ENCODE data around the gene ACACB. TPM values are rescaled to one million over a fixed set of nuclear protein-coding genes. Genes with fewer than 3 reads are reported as not detected.

ACACB gene
- total and polyA plus RNA-seq, 4 experiments from 2014 or later = 0.83 to 47.1 (median 24.4) TPM

- CTCF ChIA-PET (ENCODE audit: partially characterized antibody) = interaction anchor here (0.9 kb wide), 1 partner anchor 39 kb away, joined by 3 read pairs; no protein-coding TSS in a partner anchor
- Histone ChIP-seq H3K9me3 (ENCODE audit: control insufficient read depth in 1 of 2, low read length in 2 of 2) (no peaks in the 10 kb centered on the region), H3K4me1 (ENCODE audit: insufficient read depth, low read length) (peaks cover 15% of the 10 kb centered on the region), H3K27me3 (ENCODE audit: insufficient read depth, low read length) (no peaks in the 10 kb centered on the region), H3K27ac (ENCODE audit: low read depth, low read length) (no peak overlapping the region), H3K36me3 (ENCODE audit: insufficient read depth, low read length) (no peaks in the 10 kb centered on the region), H3K4me3 (ENCODE audit: low read length in 2 of 2) (no peak overlapping the region)
- POLR2A ChIA-PET (ENCODE audit: partially characterized antibody) = no interaction called here
- Mint-ChIP-seq H3K27me3 (peaks cover 0 to 1% of the 10 kb centered on the region in 2 donors), H3K4me1 (peaks cover 10 to 20% (median 15%) of the 10 kb centered on the region in 4 donors), H3K4me3 (peak overlapping the region in 1 of 8 donors; percentile 35), H3K27ac (no peak overlapping the region), H3K9me3 (no peaks in the 10 kb centered on the region), H3K36me3 (no peaks in the 10 kb centered on the region)
- intact Hi-C loops (cut with micrococcal nuclease) = loop anchor here (10.0 kb wide), 1 partner anchor 587 kb away; the partner anchor contains the start of genes ISCU and SART3
- DNase-seq = no peak
Observed at GRCh38 chr12:109151457-109151856, 35.1 kb downstream of the ACACB start.

GRCh38 chr12:109153821-109154441, 37.5 kb downstream of the ACACB start:
- Mint-ChIP-seq H3K27ac (peak overlapping the region in 6 of 7 donors; percentile 70 to 93 (median 76)), H3K36me3 (no peaks in the 10 kb centered on the region), H3K27me3 (peaks cover 0 to 1% of the 10 kb centered on the region in 2 donors), H3K9me3 (no peaks in the 10 kb centered on the region), H3K4me1 (peaks cover 10 to 24% (median 16%) of the 10 kb centered on the region in 4 donors), H3K4me3 (peak overlapping the region; percentile 80 to 96 (median 94))
- Histone ChIP-seq H3K9me3 (ENCODE audit: control insufficient read depth in 1 of 2, low read length in 2 of 2) (no peaks in the 10 kb centered on the region), H3K27ac (ENCODE audit: low read depth, low read length) (peak overlapping the region; percentile 42), H3K36me3 (ENCODE audit: insufficient read depth, low read length) (no peaks in the 10 kb centered on the region), H3K4me3 (ENCODE audit: low read length in 2 of 2) (peak overlapping the region in 1 of 2 donors; percentile 23), H3K4me1 (ENCODE audit: insufficient read depth, low read length) (peaks cover 15% of the 10 kb centered on the region), H3K27me3 (ENCODE audit: insufficient read depth, low read length) (no peaks in the 10 kb centered on the region)
- ChIA-PET CTCF (ENCODE audit: partially characterized antibody) (interaction anchor here (0.6 kb wide), 1 partner anchor 41 kb away, joined by 3 read pairs; no protein-coding TSS in a partner anchor), POLR2A (ENCODE audit: partially characterized antibody) (interaction anchor here (0.6 to 1.8 kb wide), 2 partner anchors 55 to 102 kb away, joined by 6 read pairs; partner anchors contain the start of gene USP30)
- intact Hi-C loops (cut with micrococcal nuclease) = loop anchor here (1.0 to 10.0 kb wide), 4 partner anchors 43 to 589 kb away; partner anchors contain the start of genes ALKBH2, ISCU, SART3 and USP30
- DNase-seq = no peak

- DNase-seq = peak; percentile 74 to 83 (median 77)
- H3K4me3 ChIP-seq (ENCODE audit: low read length in 2 of 2) = peak overlapping the region; percentile 68 to 75
- H3K9me3 ChIP-seq (ENCODE audit: control insufficient read depth in 1 of 2, low read length in 2 of 2) = no peaks in the 10 kb centered on the region
- peak overlapping the region; percentile 85 to 96 (median 94) for H3K4me3 Mint-ChIP-seq
- intact Hi-C loops (cut with micrococcal nuclease) = loop anchor here (1.0 to 10.0 kb wide), 4 partner anchors 44 to 590 kb away; partner anchors contain the start of genes ALKBH2, ISCU, SART3 and USP30
- no peaks in the 10 kb centered on the region for H3K9me3 Mint-ChIP-seq
- no peaks in the 10 kb centered on the region for H3K36me3 ChIP-seq (ENCODE audit: insufficient read depth, low read length)
- POLR2A ChIA-PET (ENCODE audit: partially characterized antibody) = interaction anchor here (0.6 to 1.8 kb wide), 5 partner anchors 43 to 592 kb away, joined by 3 to 6 read pairs (median 4); partner anchors contain the start of genes ISCU, SSH1 and USP30
- H3K27ac Mint-ChIP-seq = peak overlapping the region; percentile 70 to 96 (median 87)
- H3K27me3 Mint-ChIP-seq = no peaks in the 10 kb centered on the region
- H3K4me1 ChIP-seq (ENCODE audit: insufficient read depth, low read length) = peaks cover 15% of the 10 kb centered on the region
- peaks cover 10 to 24% (median 16%) of the 10 kb centered on the region in 4 donors for H3K4me1 Mint-ChIP-seq
- peak overlapping the region; percentile 42 for H3K27ac ChIP-seq (ENCODE audit: low read depth, low read length)
- H3K27me3 ChIP-seq (ENCODE audit: insufficient read depth, low read length) = no peaks in the 10 kb centered on the region
- no peaks in the 10 kb centered on the region for H3K36me3 Mint-ChIP-seq
- CTCF ChIA-PET (ENCODE audit: partially characterized antibody) = interaction anchor here (0.6 to 0.9 kb wide), 2 partner anchors 42 to 43 kb away, joined by 3 read pairs; no protein-coding TSS in a partner anchor
Observed at GRCh38 chr12:109154451-109155438, 38.4 kb downstream of the ACACB start.

- ChIA-PET POLR2A (ENCODE audit: partially characterized antibody) (no interaction called here), CTCF (ENCODE audit: partially characterized antibody) (interaction anchor here (0.8 kb wide), 1 partner anchor 9 kb away, joined by 3 read pairs; no protein-coding TSS in a partner anchor)
- Mint-ChIP-seq H3K27ac (peak overlapping the region in 2 of 7 donors; percentile 23 to 70), H3K9me3 (no peaks in the 10 kb centered on the region), H3K36me3 (no peaks in the 10 kb centered on the region), H3K27me3 (no peaks in the 10 kb centered on the region), H3K4me1 (peaks cover 10 to 24% (median 16%) of the 10 kb centered on the region in 4 donors), H3K4me3 (peak overlapping the region in 4 of 8 donors; percentile 26 to 96 (median 94))
- no peak overlapping the region for H3K27ac ChIP-seq (ENCODE audit: low read depth, low read length)
- H3K36me3 ChIP-seq (ENCODE audit: insufficient read depth, low read length) = no peaks in the 10 kb centered on the region
- intact Hi-C loops (cut with micrococcal nuclease) = loop anchor here (10.0 kb wide), 1 partner anchor 591 kb away; the partner anchor contains the start of genes ISCU and SART3
- no peak for DNase-seq
- H3K27me3 ChIP-seq (ENCODE audit: insufficient read depth, low read length) = no peaks in the 10 kb centered on the region
- H3K4me1 ChIP-seq (ENCODE audit: insufficient read depth, low read length) = peaks cover 15% of the 10 kb centered on the region
- H3K4me3 ChIP-seq (ENCODE audit: low read length in 2 of 2) = no peak overlapping the region
- no peaks in the 10 kb centered on the region for H3K9me3 ChIP-seq (ENCODE audit: control insufficient read depth in 1 of 2, low read length in 2 of 2)
Observed at GRCh38 chr12:109156036-109156435, 39.6 kb downstream of the ACACB start.

- peak overlapping the region in 1 of 8 donors; percentile 20 for H3K4me3 Mint-ChIP-seq
- no peaks in the 10 kb centered on the region for H3K36me3 Mint-ChIP-seq
Observed at GRCh38 chr12:109156586-109156985, 40.2 kb downstream of the ACACB start.

GRCh38 chr12:109157986-109158385, 41.6 kb downstream of the ACACB start:
- intact Hi-C loops (cut with micrococcal nuclease) = loop anchor here (10.0 kb wide), 1 partner anchor 593 kb away; the partner anchor contains the start of genes ISCU and SART3
- H3K4me1 ChIP-seq (ENCODE audit: insufficient read depth, low read length) = peaks cover 15% of the 10 kb centered on the region
- CTCF ChIA-PET (ENCODE audit: partially characterized antibody) = no interaction called here
- no peak for DNase-seq
- H3K27ac ChIP-seq (ENCODE audit: low read depth, low read length) = no peak overlapping the region
- Mint-ChIP-seq H3K27ac (no peak overlapping the region), H3K9me3 (no peaks in the 10 kb centered on the region), H3K27me3 (no peaks in the 10 kb centered on the region), H3K4me3 (no peak overlapping the region), H3K36me3 (peaks cover 0 to 2% of the 10 kb centered on the region in 2 donors), H3K4me1 (peaks cover 11 to 24% (median 16%) of the 10 kb centered on the region in 4 donors)
- H3K36me3 ChIP-seq (ENCODE audit: insufficient read depth, low read length) = no peaks in the 10 kb centered on the region
- H3K4me3 ChIP-seq (ENCODE audit: low read length in 2 of 2) = no peak overlapping the region
- POLR2A ChIA-PET (ENCODE audit: partially characterized antibody) = no interaction called here
- H3K27me3 ChIP-seq (ENCODE audit: insufficient read depth, low read length) = no peaks in the 10 kb centered on the region
- no peaks in the 10 kb centered on the region for H3K9me3 ChIP-seq (ENCODE audit: control insufficient read depth in 1 of 2, low read length in 2 of 2)

More at GRCh38 chr12:109156586-109156985, 40.2 kb downstream of the ACACB start:
- H3K4me1 Mint-ChIP-seq = peaks cover 10 to 24% (median 16%) of the 10 kb centered on the region in 4 donors
- Histone ChIP-seq H3K9me3 (ENCODE audit: control insufficient read depth in 1 of 2, low read length in 2 of 2) (no peaks in the 10 kb centered on the region), H3K27me3 (ENCODE audit: insufficient read depth, low read length) (no peaks in the 10 kb centered on the region), H3K27ac (ENCODE audit: low read depth, low read length) (no peak overlapping the region), H3K4me3 (ENCODE audit: low read length in 2 of 2) (no peak overlapping the region), H3K4me1 (ENCODE audit: insufficient read depth, low read length) (peaks cover 15% of the 10 kb centered on the region), H3K36me3 (ENCODE audit: insufficient read depth, low read length) (no peaks in the 10 kb centered on the region)
- no peaks in the 10 kb centered on the region for H3K27me3 Mint-ChIP-seq
- intact Hi-C loops (cut with micrococcal nuclease) = loop anchor here (10.0 kb wide), 1 partner anchor 592 kb away; the partner anchor contains the start of genes ISCU and SART3
- peak overlapping the region in 1 of 7 donors; percentile 13 for H3K27ac Mint-ChIP-seq
- ChIA-PET CTCF (ENCODE audit: partially characterized antibody) (interaction anchor here (0.8 kb wide), 1 partner anchor 10 kb away, joined by 3 read pairs; no protein-coding TSS in a partner anchor), POLR2A (ENCODE audit: partially characterized antibody) (interaction anchor here (0.6 kb wide), 1 partner anchor 276 kb away, joined by 5 read pairs; no protein-coding TSS in a partner anchor)
- DNase-seq = no peak
- H3K9me3 Mint-ChIP-seq = no peaks in the 10 kb centered on the region
